ENCODE results near the gene MINK1. TPM values are rescaled to one million over a fixed set of nuclear protein-coding genes. Genes with fewer than 3 reads are reported as not detected.

MINK1 gene
- total RNA-seq, 1 experiment from 2014 or later: 30.1 TPM

DNA sequence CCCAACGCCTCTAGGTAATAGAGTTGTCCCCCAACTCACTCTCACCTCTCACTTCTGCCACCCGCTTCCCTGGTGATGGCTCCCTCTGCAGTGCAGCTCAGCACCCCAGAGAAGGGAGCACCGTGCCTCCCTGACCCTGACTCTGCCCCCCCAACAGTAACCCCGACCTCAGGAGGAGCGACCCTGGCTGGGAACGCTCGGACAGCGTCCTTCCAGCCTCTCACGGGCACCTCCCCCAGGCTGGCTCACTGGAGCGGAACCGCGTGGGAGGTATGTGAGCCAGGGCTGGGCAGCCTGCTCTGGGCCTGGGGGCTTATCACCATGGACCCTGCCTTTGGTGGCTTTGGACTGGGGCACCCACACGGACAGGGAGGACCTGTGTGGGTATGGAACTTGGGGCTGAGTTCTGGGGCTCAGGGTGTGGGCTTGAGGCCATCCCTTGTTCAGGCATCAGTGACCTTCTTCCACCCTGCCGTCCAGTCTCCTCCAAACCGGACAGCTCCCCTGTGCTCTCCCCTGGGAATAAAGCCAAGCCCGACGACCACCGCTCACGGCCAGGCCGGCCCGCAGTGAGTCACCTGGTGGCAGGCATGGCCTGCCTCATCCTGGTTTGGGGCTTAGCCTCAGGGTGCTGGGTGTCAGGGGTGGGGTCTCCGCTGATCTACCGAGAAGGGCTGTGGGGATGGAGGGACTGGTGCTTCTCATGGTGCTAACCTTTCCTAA is 59.5 kb downstream of the MINK1 start:
- DNase-seq (ENCODE audit: low read depth): no peak
- in situ Hi-C loops (cut with HindIII; ENCODE audit: low pct_unique_long_range_greater_than_20kb, low sequenced_read_pairs): no loop called here

DNA sequence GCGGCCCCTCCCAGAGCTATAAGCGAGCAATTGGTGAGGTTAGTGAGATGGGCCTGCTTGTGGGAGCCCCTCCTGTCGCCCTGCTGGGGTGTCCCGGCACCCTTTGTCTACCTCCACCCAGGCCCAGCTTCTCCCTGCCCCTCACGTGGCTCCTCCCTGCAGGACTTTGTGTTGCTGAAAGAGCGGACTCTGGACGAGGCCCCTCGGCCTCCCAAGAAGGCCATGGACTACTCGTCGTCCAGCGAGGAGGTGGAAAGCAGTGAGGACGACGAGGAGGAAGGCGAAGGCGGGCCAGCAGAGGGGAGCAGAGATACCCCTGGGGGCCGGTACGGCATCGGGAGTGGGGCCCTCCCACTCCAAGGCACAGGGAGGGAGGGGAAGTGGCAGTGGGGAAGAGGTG is 60.1 kb downstream of the MINK1 start:
- in situ Hi-C loops (cut with HindIII; ENCODE audit: low pct_unique_long_range_greater_than_20kb, low sequenced_read_pairs): no loop called here

DNA sequence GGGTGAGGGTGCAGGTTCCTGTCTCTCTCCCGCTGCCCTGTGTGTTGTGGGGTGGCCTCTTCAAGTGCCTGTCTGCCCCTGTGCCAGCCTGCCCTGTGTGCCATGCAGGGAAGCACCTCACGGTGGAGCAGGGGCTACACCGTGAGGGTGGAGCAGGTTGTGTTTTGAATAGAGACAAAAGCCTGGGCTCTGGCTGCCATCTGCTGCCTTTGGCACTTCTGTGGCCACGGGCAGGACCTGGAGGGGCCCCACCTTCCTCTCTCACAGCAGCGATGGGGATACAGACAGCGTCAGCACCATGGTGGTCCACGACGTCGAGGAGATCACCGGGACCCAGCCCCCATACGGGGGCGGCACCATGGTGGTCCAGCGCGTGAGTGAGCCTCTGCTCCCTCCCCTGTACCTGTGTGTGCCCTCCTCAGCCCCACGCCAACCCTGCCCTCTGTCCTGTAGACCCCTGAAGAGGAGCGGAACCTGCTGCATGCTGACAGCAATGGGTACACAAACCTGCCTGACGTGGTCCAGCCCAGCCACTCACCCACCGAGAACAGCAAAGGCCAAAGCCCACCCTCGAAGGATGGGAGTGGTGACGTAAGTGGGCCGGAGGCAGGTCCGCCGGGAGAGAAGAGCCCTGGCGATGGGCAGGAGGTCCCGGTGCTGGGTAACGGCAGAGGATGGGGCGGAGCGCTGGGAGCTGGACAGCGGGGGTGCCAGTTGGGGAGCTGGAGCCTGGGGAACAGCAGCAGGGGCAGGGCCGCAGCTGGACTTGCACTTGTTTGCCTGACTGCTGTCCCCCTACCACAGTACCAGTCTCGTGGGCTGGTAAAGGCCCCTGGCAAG is 60.8 kb downstream of the MINK1 start:
- in situ Hi-C loops (cut with HindIII; ENCODE audit: low pct_unique_long_range_greater_than_20kb, low sequenced_read_pairs): no loop called here
- no peak for DNase-seq (ENCODE audit: low read depth)

More for the DNA sequence above, 60.1 kb downstream of the MINK1 start:
- DNase-seq (ENCODE audit: low read depth): no peak

DNA sequence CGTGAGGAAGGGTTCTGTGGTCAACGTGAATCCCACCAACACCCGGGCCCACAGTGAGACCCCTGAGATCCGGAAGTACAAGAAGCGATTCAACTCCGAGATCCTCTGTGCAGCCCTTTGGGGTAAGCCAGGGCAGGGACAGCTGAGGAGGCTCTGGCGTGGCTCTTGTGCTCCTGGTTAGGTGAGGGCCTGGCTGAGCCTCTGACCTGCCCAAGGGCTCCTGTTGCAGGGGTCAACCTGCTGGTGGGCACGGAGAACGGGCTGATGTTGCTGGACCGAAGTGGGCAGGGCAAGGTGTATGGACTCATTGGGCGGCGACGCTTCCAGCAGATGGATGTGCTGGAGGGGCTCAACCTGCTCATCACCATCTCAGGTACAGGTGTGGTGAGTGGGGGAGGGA is 62.0 kb downstream of the MINK1 start:
- in situ Hi-C loops (cut with HindIII; ENCODE audit: low pct_unique_long_range_greater_than_20kb, low sequenced_read_pairs): no loop called here
- no peak for DNase-seq (ENCODE audit: low read depth)

DNA sequence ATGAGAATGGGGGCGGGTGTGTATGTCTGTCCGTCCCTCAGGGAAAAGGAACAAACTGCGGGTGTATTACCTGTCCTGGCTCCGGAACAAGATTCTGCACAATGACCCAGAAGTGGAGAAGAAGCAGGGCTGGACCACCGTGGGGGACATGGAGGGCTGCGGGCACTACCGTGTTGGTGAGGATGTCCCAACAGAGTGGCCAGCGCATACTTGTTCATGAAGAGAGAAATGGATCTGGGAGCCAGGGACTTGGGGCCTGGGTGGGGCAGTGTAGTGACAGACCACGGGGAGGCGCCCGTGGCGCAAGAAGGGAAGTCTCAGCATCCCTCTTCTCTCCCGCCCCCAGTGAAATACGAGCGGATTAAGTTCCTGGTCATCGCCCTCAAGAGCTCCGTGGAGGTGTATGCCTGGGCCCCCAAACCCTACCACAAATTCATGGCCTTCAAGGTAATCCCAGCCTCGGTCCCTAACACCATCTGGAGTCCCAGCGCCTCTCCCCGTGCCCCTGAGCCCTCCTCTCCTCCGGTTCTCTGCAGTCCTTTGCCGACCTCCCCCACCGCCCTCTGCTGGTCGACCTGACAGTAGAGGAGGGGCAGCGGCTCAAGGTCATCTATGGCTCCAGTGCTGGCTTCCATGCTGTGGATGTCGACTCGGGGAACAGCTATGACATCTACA is 62.7 kb downstream of the MINK1 start:
- in situ Hi-C loops (cut with HindIII; ENCODE audit: low pct_unique_long_range_greater_than_20kb, low sequenced_read_pairs): no loop called here
- DNase-seq (ENCODE audit: low read depth): no peak

DNA sequence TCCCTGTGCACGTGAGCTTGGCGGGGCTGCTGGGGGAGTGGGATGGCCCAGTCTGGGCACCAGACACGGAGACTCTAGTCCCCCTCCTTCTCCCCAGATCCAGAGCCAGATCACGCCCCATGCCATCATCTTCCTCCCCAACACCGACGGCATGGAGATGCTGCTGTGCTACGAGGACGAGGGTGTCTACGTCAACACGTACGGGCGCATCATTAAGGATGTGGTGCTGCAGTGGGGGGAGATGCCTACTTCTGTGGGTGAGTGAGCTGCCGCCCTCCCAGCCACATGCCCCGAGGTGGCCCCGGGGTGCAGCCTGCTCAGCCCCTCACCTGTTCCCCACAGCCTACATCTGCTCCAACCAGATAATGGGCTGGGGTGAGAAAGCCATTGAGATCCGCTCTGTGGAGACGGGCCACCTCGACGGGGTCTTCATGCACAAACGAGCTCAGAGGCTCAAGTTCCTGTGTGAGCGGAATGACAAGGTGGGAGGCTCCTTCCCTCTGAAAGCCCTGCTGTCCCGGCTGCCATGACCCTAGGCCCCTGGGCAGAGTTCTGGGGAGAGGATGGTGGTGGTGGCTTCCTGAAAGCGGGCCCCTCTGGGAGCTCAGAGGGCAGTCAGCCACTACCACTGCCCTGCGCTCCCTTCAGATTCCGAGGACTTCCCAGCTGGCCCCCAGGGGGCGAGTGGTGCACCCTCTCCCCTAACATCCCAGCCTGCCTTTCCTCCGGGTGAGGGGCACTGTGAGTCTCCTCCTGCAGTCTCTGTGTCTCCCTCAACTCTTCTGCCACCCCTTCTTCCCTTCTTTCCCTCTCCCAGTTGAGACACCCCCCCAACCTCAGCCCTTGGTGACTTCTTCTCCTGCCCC is 63.4 kb downstream of the MINK1 start:
- no peak for DNase-seq (ENCODE audit: low read depth)
- in situ Hi-C loops (cut with HindIII; ENCODE audit: low pct_unique_long_range_greater_than_20kb, low sequenced_read_pairs): no loop called here

DNA sequence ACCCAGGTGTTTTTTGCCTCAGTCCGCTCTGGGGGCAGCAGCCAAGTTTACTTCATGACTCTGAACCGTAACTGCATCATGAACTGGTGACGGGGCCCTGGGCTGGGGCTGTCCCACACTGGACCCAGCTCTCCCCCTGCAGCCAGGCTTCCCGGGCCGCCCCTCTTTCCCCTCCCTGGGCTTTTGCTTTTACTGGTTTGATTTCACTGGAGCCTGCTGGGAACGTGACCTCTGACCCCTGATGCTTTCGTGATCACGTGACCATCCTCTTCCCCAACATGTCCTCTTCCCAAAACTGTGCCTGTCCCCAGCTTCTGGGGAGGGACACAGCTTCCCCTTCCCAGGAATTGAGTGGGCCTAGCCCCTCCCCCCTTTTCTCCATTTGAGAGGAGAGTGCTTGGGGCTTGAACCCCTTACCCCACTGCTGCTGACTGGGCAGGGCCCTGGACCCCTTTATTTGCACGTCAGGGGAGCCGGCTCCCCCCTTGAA is 64.1 kb downstream of the MINK1 start:
- in situ Hi-C loops (cut with HindIII; ENCODE audit: low pct_unique_long_range_greater_than_20kb, low sequenced_read_pairs): no loop called here
- no peak for DNase-seq (ENCODE audit: low read depth)

DNA sequence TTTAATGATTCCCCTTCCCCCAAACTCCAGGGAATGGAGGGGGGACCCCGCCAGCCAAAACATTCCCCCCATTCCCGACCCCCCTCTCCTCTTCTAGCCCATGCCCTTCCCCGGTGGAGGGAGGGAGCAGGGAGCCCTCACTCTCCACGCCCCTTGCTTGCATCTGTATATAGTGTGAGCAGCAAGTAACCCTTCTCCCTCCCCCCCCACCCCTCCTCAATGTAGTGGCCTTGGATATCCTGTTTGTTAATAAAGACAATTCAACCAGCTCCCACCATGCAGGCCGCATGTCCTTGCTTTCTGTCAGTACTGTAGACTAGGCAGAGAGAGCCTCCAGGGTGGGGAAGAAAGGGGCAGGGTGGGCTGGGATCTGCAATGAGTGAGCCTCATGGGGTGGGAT is 64.6 kb downstream of the MINK1 start:
- DNase-seq (ENCODE audit: low read depth): no peak
- in situ Hi-C loops (cut with HindIII; ENCODE audit: low pct_unique_long_range_greater_than_20kb, low sequenced_read_pairs): no loop called here

DNA sequence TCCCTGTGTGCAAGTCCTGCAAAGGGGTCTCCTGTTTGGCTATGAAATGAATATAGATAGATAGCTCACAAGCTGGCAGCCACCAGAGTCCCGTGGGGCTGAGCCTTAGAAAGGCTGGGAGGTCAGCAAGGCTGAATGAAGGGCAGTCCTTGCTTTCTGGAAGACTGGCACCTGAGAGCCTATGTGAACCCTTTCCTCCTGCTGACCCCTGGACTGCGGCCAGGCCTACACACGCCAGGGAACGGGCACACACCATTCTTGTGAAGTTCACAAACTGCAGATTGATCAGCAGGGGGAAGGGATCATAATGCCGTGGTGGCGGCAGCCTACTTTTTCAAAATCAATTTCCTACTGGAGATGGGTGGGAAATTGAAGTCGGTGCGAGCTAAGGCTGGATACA is 65.2 kb downstream of the MINK1 start:
- no peak for DNase-seq (ENCODE audit: low read depth)
- in situ Hi-C loops (cut with HindIII; ENCODE audit: low pct_unique_long_range_greater_than_20kb, low sequenced_read_pairs): no loop called here

DNA sequence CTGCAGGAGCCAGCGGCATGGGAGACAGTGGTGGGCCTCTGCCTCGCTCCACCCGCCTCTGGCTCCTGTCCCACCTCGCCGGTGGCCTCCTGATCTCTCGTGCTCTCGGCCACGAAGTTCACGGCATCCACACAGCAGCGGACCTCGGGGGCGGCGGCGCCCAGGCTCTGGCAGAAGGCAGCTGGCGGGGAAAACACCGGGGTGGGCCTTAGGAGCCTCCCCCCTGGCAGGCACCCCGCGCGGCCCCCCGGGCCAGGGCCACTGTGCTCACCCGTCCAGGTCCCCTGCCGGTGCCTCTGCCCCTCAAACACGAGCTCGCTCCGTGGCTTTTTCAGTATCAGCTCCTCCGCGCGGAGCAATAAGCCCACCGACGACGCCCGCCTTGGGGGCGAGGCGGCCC is 65.8 kb downstream of the MINK1 start:
- in situ Hi-C loops (cut with HindIII; ENCODE audit: low pct_unique_long_range_greater_than_20kb, low sequenced_read_pairs): no loop called here
- DNase-seq (ENCODE audit: low read depth): no peak

DNA sequence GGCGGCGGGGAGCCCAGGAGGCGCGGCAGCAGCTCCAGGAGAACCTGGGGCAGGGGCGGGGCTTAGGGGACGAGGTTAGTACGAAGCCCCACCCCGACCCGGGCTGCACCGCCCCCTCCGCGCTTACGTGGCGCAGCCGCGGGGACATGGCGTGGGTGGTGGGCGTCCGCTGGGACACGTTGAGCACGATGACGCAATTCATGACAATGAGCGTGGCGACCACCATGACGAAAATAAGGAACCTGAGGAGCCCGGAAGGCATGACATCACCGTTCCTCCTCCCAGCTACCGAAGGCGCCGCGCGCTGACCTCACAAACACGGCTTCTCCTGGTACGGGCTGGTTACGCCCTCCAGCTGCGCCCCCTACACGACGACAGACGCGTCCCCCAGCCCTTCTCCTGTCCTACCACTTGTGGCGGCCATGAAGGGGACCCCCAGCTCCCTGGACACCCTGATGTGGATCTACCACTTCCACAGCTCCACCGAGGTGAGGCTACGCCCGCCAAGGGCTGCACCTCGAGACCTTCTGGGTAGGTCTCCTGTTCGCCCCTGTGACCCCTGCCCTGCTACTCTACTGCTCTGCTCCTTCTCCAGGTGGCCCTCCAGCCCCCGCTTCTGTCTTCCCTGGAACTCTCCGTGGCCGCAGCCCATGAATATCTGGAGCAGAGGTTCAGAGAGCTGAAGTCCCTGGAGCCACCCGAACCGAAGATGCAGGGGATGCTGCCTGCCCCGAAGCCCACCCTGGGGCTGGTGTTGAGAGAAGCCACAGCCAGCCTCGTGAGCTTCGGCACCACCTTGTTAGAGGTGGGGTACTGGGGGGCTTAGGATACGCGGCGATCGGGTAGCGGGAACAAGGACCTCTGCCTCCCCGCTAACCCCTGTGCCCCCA is 66.4 kb downstream of the MINK1 start, which contains the start of gene C17orf107:
TSS of gene C17orf107 (plus strand) at position 196 of the 890 bp plus-strand sequence. CDS start at position 423, 227 bp downstream.
- in situ Hi-C loops (cut with HindIII; ENCODE audit: low pct_unique_long_range_greater_than_20kb, low sequenced_read_pairs): no loop called here
- peak; percentile 61 for DNase-seq (ENCODE audit: low read depth)

DNA sequence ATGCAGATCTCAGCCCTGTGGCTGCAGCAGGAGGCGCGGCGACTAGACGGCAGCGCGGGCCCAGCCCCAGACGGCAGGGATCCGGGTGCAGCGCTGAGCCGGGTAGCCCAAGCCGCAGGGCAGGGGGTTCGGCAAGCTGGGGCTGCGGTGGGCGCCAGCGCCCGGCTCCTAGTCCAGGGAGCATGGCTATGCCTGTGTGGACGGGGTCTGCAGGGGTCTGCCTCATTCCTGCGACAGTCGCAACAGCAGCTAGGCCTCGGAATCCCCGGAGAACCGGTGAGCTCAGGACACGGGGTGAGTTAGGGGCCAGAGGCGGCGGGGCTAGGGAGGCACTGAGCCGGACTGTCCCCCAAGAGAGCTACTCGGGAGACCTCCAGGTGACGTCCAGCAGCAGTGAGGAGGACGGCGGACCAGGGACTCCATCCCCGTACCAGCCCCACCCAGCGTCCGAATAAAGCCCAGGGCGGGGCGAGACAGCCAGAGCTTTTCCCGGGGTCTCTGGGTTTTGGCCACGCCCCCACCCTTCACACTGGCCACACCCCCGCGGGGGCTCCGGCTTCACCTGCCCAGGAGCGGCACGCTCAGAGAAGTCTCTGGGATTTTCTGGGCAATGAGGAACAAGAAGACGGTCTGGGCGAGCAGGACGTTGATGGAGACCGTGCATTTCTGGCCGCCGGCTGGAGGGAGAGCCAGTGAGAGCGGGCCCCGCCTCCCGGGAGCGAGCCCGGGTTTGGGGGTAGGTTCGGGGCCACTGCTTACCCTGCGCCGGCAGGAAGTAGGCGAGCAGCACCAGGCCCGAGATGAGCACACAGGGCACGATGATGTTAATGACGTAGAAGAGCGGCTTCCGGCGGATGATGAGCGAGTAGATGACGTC is 67.3 kb downstream of the MINK1 start:
- no peak for DNase-seq (ENCODE audit: low read depth)
- in situ Hi-C loops (cut with HindIII; ENCODE audit: low pct_unique_long_range_greater_than_20kb, low sequenced_read_pairs): no loop called here

DNA sequence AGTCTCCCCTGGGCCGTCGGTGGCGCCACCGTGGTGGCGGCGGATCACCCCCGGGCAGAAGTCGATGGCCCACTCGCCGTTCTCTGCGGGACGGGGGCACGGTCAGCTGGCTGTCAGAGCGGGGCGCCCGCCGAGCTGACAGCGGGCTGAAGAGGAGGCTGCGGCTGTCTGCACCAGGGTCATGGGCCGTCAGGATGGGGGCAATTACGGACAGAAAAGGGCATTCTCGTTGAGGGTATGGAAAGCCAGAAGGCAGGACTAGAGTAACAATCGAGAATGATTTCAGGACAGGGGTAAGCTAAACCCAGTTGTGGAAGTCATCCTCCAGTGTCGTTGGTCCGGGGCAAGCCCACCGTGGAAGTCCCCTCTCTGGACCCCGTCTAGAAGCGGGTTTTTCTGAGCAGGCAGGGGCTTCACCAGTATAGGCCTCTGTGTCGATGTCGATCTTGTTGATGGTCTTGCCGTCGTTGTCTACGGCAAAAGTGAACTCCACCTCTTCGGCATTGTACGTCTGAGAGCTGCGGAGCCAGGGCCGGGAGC is 68.0 kb downstream of the MINK1 start:
- DNase-seq (ENCODE audit: low read depth): no peak
- in situ Hi-C loops (cut with HindIII; ENCODE audit: low pct_unique_long_range_greater_than_20kb, low sequenced_read_pairs): no loop called here

DNA sequence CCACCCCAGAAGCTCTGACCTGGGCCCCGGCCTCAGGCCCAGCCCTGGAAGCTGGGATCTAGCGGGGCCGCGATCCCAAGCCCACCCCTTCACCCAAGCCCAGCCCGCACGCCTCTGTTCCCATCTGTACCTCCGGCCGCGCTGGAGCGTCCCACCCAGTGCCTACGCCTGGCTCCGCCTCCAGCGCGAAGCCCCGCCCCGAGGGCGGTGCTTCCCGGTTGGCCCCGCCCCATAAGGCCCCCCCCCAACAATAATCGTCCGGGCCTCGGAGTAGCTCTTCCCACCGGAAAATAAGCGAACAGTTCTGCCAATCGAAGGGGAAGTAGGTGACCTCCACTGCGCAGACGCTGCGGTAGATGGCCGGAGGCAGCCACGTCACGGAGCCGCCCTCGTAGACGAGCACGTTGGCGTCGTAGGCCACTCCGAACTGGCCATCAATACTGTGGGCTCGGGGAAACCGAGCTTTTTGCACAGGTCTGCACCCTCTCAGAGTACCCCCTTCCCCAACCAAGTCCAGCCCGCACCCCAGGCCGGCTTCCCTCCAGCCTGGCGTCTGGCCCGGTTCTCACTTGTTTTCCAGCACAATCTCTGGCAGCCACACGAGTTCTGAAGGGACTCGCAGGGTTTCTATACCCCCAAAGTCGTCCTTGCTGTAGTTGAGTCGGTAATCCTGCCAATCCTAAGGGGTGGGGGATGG is 68.7 kb downstream of the MINK1 start:
- in situ Hi-C loops (cut with HindIII; ENCODE audit: low pct_unique_long_range_greater_than_20kb, low sequenced_read_pairs): no loop called here
- no peak for DNase-seq (ENCODE audit: low read depth)

DNA sequence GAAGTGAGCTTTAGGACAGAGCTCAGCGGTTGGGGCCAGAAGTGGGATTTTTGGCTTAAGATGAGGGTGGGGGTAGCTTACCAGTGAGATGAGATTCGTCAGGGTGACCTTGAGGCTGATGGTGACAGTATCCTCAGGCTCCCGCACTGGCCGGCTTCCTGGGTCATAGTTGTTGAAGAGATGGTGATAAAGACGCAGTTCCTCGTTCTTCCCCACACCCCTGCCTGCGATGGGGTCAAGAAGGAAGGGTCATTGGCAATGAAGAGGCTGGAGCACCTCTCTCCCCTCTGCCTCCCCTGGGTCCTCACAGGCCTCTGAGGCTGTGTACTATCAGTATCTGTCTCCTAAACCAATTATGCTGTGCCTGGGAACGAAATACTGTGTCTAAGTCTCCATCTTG is 69.4 kb downstream of the MINK1 start:
- in situ Hi-C loops (cut with HindIII; ENCODE audit: low pct_unique_long_range_greater_than_20kb, low sequenced_read_pairs): no loop called here
- DNase-seq (ENCODE audit: low read depth): no peak

Data from Caki2 (cell line).